Cortex of kidney (tissue), 1 donor: ENCODE results near the gene SDHB.
"Not testable (repeated sequence)": the region's sequence is repeated elsewhere in the genome, so short reads cannot be mapped to it uniquely, and the experiment has no call there.

Experiments
- DNase-seq: peaks from one replicate; lab custom pipeline; 2025; lab: John Stamatoyannopoulos, UW

The SDHB gene

DNA sequence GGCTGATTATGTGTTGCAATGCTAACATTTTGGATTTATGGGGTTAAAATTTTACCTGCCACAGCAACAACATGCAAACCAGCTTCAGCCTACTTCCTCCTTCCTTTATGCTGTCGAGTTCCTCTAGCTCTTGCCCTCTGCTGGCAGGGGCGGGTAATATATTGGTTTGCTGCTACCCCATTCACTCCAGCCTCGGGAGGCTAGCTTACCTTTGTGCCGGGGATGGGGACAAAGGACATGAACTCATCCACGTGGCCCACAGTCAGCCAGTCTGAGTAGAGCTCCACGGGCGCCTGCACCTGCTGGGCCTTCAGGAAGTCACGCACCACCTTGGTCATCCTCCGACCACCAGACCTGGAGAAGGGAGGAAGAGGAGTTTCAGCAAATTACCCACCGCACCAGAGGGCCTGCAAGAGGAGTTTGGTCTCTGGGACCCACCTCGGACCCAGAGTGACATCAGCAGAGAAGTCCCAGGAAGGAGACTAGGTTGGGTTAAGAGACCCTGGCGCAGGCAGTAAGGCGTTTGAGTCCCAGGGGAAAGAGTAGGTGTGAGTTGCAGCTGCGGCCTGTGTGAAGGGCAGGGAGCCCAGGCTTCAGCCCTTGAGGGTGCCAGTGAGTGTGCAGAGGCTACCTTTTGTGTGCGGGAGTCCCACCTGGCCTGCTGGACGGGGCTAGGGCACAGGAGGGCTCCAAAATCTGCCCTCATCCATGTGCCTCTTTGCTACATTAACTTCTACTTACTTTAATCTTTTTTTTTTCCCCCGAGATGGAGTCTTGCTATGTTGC is 21.8 kb upstream of the SDHB start:
- DNase-seq, result no peak

DNA sequence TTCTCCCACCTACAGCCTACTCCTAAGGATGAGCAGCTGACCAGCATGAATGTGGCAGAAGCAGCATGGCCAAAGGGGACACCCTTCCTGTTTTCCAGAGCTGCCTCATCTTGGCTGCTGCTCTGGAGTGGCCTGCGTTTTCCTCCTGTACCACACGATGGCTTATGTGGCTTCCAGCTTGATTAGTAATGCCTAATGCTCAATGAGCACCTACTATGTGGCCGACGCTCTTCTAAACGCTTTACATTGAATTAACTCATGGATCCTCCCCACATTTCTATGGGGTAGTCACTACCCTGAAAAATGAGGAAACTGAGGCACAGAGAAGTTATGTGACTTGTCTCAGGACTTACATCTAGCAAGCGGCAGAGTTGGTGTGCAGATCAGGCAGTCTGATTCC is 18.0 kb upstream of the SDHB start:
- no peak for DNase-seq

DNA sequence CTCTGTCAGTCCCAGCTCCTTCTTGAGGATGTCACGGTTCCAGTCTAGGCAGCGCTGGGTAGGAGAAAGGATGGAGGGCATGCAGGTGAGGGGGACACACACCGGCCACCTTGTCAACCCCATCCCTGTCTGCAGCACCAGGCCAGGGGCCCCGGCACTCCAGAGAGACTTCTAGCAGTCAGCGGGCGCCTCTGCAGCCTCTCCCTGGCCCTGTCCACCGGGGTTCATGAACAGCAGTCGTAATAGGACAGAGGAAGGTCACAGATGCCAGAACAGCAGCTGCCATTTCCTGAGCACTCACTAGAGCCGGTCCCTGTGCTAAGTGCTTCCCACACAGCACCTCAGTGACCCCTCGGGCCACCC is 16.3 kb upstream of the SDHB start:
- DNase-seq, result no peak

DNA sequence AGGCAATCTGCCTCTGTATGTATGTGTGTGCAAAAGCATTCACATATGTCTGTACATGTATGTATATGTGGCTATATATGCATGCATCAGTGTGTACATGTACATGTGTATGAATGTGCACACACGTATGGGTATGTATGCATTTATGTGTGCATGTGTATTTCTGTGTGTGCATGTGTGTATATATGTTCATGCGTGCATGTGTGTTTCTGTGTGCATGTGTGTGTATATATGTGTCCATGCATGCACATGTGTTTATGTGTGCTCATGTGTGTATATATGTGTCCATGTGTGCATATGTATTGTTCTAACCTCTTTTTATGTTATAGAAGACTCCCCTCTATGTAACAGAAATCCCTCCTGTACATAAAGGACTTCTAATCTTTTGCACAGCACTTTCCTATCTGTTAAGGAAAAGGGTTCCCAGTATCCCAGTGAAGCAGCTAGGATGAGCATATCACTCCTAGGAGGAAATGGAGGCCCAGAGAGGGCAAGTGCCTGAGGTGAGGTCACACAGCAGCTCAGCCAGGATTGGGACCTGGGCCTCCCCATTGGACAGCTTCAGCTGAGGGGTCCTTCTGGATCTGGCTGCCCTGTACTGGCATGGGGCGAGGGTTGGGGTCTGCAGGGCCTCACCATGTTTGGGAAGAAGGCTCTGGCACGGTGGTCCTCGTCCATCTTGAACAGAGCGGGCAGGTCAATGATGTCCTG is 15.8 kb upstream of the SDHB start:
- no peak for DNase-seq

DNA sequence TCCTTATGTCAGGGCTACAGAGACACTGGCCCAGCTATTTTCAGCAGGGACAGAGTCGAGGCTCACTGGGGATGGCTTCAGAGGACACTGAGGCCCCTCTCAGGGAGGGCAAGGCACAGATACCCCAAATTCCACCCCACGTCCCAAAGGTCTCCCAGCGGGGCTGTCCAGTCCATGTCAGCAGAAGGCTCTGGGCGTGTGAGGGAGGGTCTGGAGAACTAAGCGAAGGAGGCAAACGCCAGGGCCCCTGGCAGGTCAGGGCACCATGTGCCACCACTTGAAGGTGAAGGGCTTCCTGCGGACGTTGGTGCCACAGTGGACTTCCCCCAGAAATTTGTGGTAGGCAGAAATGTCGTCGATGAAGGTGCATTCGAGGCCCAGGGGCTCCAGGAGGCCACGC is 15.0 kb upstream of the SDHB start:
- DNase-seq, result no peak

DNA sequence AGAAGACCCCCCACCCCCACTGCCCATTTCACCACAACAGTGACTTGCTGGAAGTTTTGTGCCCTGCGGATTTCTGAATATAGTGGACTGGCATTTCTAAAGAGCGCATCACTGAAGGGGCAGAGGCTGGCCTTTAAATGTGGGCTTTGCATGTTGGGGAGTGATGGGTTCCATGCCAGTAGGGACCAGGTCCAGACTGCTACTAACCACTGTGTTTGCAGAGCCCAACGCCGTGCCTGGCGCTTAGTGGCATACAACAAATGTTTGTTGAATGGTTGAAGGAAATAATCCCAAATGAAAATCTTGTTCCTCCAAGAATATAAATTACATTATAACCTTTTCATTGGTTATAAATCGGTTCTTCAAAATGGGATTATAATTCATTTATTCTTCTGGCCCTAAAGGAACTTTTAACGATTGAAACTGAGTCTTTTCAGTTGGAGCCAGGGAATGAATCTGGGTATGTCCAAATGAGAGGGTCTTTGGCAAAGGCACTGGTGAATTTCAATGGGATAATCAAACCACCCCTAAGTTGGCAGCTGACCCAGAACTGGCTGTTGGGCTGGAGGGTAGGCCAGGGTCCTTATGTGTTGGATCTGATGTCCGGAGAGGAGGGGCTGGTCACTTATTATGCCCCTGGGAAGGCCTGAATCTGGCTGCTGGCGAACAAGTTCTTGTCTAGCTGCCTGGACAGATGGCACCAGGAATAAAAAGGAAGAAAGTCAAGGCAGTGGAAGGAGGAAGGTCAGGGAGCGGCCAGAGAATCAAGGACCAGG is 13.8 kb upstream of the SDHB start:
- no peak for DNase-seq

DNA sequence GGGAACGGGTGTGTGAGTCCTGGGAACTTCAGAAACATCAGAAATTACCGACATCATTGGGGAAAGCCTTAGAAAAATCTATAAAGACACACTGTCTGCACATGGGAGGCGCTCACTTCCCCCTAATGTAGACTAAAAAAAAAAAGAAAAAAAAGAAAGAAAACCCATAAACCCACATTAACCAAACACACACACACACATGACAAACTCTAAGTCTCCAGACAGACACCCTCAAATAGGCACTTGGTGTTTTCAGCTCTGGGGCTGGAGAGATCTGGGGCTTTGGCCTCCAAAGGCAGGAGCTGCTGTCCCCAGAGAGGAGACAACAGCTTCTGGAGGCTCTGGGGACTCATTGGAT is 13.2 kb upstream of the SDHB start:
- DNase-seq, result no peak

DNA sequence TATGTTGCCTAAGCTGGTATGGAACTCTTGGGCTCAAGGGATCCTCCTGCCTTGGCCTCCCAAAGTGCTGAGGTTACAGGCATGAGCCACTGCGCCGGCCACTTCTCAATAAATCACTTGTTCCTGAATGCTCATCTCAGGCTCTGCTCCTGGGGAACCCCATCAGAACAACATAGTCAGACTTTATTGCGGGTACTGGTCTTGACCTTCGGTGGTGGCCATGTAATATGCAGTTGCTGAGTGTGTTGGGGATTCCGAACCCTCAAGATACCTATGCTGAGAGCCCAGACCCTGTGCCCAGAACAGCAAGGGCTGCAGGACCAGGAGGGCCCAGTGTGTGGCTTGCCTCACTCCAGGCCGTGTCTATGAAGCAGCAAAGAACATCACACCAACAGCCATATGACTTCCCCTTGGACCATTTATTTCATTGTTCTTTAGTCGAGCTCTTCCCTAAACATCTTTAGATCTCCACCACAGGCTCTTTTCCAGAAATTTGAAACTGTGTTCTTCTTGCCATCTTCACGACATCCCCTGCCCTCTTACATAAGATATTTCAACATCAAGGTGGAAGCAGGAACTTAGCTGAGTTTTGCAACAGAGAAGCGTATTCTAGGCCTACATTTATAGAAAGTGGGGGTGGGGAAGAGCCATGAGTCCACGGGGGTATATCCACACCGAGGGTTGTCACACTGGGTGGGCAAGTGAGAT is 12.7 kb upstream of the SDHB start:
- no peak for DNase-seq

DNA sequence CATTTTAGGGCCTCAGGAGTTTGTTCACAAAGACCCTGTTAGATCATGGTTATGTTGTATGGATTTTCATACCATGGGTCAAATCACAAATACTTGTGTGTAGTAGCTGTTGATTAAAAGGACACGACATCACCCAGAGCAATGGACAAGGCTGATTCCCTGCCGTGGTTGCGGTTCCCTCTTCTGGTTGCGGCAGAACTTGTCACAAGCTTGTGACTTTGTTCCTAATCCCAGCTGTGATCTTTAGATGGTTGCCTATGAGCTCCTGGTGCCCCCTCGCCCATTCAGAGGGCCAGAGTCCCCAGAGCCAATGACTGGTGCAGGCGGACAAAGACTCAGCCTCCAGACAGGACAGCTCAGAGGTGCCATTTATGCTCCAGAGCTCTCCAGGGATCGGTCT is 11.8 kb upstream of the SDHB start:
- no peak for DNase-seq

DNA sequence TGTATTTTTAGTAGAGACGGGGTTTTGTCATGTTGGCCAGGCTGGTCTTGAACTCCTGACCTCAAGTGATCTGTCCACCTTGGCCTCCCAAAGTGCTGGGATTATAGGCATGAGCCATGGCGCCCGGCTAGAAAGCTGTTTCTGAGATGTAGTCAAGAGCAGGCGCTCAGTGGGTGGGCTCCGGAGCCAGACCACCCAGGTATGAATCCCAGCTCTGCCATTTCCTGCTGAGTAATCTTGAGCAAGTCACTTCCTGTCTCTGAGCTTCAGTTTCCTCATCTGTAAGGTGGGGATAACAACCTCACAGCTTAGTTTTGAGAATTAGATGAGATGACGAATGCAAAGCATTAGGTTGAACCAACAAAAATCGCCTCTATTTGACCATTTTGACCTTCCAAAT is 8.9 kb upstream of the SDHB start:
- not testable (repeated sequence) for DNase-seq

DNA sequence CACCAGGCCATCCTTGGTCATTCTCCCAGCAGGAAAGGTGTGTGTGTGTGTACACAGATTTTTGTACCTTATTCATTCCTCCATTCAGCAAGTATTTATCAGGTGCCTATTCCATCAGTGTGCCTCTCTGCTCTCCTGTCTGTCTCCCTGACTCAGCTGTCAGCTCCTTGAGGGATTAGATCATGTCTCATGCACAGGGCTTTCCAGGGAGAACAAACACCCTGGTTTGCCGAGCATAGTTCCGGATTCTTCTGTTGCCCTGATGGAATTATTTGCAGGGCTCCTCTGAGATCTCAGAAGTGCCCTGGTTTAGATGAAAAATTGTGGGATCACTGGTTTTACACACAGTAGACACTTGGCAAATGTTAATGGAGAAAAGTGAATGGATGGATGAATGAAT is 8.1 kb upstream of the SDHB start:
- DNase-seq, result no peak

DNA sequence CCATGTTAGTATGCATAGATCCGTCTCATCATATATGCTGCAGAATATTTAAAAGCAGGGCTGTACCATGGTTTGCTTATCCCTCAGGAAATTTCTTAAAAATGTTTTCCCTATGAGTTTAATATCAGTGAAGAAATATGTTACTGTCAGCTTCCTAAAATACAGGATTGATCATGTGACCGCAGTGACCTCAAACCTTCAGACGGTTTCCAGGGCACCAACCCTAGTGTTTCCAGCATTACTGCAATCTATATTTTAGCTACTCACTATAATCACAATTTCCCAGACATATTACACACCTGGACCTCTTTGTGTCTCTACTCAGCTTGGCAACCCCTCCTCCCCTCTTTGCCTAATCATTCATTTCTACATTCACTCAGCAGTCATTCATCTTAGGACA is 7.7 kb upstream of the SDHB start:
- no peak for DNase-seq

DNA sequence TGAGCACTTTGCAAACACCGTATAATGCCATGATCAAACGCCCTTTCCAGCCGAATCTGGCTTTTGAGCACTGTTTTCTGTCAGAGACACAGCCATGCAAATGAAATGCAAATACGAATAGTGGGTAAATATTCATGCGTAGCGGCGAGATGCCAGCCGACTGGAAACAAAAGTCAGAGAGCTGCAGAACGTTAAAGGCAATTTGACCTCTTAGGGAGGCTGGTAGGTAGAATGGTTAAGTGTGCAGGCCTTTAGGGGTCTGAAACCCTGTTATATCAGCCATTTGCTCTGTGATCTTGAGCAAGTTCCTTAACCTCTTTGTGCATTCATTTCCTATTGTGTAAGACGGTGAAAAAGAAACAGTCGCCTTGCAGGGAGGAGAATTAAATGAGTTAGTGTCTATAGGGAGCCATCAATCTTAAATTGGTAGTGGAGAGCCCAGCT is 6.5 kb upstream of the SDHB start:
- DNase-seq, result no peak

DNA sequence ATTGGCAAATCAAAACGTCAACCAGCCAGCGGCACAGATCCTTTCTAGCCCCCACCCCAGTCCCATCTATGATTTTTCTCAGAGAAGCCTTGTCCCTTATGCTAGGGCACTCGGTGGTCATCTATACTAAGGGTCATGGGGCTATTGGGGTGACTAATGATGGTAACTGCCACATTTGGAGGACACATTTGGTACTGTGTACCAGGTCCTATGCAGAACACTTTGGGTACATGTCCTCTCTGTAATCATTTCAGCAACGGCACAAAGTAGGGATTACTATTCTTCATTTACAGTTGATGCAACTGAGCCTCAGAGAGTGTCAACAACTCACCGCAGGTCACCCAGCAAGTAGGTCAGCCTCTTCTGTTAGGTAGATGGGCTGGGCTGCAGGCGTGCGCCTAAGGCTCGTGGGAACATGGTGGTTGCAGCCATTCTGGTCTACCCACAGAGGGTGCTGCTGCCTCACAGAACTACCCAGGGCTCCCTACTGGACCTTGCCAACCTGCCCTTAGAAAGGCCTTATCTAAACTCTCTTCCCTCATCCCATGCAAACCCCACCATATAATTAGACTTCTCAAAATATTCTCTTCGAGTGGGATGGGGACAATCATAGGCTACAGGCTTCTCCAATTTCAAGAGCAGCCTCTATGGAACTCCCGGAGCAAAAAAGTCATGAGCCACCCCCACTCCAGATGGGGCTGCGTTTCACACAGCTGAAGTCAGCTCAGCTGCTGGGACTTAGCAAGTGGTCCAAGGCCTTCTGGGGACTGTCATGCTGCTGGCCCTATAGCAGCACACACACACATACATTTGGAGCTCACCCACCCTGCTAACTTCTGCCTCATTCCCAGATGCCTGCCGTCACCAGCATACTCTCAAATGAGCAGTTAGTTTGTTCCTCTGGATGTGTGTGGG is 5.8 kb upstream of the SDHB start:
- no peak for DNase-seq

DNA sequence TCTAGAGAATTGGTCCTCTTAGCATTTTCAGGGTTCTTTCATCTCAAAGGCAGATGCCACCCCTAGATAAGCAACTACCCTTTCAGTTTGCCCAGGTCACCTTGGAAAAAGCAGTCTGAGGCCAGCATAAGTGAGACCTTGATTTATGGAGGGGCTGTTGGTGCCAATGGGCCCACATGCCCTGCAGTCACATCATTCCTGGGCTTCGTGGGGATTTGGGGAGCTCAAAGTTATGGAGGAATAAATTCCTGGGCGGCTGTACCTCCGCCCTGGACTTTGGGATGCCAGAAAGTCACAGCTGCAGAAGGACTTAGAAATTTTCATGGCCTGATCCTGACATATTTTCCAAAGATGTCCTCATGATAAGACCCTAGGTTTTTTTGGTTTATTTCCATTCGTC is 2.7 kb upstream of the SDHB start:
- no peak for DNase-seq

DNA sequence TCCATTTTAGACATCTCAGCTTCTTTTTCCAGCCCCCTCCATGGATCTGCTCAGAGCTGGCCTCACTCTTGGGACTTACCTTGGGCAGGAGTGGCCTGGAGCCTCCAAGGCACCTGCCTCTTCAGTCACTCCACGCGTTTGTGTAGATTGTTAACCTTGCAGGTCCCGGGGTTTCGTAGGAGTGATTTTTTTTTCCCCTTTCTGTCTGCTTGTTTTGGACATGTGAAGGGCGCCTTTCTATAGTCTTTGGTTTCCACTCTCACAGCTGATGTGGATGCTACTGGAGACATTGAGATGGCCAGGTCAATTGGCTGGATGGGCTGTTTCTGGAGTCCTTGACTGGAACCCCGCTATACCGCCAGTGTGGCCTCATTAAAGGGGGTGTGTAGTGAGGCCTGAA is 2.0 kb upstream of the SDHB start:
- DNase-seq, result no peak

DNA sequence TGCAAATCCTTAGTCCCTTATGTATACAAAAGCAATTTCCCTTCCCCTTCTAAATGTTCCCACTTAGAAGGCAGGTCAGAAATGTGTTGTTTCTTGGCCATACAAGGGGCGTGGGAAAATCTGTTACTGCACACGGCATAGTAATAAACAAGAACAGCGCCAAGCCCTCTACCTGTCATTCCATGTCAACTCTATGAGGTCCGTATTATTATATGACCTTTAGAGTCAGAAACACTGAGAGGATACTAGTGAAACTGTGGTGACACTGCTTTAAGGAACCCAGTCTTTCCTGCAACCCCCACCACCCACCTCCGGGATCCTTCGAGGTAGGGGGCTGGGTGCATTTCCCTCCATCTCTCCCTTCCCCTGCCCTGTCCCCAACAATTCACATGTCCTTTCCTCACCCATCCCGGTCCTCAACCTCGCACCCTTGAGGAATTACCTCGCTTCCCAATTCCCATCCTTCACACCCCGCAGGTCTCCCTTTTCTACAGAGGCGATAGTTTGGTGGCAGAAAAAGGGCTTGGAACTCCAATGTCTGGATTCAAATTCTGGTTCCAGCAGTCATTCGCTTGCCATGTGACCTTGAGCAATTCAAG is 647 bp downstream of the SDHB start:
- no peak for DNase-seq

DNA sequence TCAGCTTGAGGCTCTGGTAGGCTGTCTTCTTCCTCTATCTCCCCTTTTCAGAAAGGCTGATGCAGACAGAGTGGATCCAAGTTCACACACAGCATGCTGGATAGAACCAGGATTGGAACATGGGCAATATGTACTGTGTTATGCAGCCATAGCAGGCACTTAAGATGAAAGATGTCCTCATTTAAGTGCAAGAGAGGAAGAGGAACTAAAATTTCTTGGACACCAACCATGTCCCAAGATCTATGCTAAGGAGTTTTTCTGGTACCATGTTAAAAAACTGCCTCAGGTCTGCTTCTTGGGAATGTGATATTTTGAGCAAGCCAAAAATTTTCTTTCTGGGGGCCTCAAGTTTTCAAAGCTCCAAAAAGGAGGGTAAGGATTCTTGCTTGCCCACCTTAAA is 1.2 kb downstream of the SDHB start:
- no peak for DNase-seq

DNA sequence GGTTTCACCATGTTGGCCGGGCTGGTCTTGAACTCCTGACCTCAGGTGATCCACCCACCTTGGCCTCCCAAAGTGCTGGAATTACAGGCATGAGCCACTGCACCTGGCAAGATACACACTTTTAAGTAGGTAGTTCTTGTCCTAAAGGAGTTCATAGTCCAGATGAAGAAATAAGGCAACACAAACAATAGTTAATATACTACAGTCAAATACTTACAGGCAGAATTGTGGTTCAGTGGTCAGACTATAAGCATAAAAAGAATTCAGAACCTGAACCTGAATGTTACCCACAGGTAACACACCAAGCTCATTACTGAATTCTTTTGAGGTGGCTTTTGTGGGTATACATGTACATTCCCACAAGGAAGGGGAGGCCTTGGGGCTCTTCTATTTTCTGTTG is 1.8 kb downstream of the SDHB start:
- no peak for DNase-seq

DNA sequence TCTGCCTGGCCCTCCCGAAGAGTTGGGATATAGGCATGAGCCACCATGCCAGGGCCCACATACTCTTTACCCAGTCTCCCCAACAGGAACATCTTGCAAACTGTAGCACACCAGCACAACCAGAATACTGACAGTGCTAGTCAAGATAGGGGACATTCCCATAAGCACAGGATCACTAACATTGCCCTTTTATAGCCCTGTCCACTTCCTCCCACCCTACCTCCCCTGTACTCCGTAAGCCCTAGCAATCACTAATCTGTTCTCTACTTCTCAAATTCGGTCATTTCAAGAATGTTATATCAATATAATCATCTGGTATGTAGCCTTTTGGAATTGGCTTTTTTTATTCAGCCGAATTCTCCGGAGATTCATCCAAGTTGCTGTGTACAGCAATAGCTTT is 5.9 kb downstream of the SDHB start:
- DNase-seq, result no peak

DNA sequence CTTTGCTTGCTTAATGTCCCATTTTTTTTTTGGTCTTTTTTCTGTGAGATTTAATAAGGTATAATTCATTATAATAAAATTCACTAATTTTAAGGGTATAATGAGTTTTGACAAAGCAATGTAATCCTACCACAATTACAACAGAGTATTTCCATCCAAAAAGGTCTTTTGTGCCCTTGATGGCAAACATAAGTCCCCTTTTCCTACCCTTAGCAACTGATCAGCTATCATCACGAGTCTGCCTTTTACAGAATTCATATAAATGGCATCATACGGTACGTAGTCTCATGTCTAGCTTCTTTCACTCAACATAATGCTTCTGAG is 7.5 kb downstream of the SDHB start:
- no peak for DNase-seq
